ENCODE measurements around the gene XYLT2.
"Not testable (repeated sequence)": the region's sequence is repeated elsewhere in the genome, so short reads cannot be mapped to it uniquely, and the experiment has no call there.

Gene XYLT2

DNA sequence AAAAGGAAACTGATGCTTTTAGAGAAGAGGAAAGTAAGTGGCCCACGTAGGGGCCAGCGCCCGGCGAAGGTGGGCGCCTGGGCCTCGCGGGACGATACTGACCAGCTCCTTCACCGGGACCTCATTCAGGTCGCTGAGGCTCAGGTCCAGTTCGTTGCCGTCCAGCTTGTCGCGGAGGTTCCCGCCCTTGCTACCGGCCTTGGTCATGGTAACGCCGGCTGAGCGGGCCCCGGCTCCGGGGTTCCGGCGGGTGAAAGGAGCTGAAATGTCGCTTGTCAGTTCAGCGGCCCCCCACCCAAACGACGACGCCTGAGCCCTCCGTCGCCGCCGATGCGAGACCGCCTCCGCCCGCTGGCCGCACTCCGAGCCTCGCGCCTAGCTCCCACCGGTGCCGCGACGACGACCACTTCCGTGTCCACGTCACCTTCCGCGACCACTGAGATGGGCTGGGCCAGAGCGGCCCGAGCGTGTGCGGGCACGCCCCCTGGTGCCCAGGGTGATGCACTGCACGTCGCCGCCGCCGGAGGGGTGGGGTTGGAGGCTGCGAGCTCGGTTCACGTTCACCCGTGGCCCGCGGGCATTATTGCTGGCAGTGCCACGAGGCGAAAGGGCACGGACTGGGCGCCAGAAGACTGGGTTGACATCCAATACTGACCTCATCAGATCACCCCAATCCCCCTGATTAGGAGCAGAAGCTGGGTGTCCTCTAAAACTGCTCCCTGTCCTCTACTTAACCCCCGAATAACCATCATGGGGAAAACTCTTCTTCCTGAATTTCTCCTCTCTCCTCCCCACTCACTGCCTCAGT, 51.4 kb downstream of the XYLT2 start, which contains the start of gene LRRC59:
Gene LRRC59, minus strand, starts transcription at position 413 of the 808 bp plus-strand sequence. Its CDS starts 206 bp downstream, at position 207.
- DNase-seq = peak; percentile 91 to 94

DNA sequence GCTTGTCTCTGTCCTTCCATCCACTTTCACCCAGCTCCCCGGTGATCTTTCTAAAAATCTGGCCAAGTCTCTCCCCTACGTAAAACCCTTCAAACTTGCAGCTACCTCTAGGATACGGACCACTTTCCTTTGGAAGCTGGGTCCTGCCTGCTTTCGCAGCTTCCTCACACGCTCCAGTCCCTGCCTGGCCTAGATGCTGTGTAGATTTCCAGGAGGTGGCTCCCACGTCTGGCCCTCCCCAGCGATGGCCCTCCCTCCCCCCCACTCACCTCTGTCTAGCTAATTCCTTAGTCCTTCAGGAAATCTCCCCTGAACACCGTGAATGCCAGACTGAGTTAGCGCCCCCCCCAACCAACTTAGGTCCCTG, 52.0 kb downstream of the XYLT2 start:
- DNase-seq = no peak

DNA sequence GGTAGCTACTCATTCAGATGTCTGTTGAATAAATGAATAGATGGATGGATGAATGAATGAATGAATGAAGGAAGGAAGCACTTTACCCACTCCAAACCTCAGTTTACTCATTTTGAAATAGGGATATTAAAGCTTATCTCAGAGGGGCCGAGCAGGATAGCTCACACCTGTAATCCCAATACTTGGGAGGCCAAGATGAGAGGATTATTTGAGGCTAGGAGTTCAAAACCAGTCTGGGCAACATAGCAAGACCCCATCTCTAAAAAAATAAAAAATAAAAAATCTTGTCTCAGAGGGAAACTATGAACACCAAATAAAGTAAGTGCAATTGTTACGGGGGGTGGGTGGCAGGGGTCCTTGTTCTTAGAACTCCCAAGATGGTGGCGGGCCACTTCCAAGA, 52.7 kb downstream of the XYLT2 start:
- DNase-seq = not testable (repeated sequence)

DNA sequence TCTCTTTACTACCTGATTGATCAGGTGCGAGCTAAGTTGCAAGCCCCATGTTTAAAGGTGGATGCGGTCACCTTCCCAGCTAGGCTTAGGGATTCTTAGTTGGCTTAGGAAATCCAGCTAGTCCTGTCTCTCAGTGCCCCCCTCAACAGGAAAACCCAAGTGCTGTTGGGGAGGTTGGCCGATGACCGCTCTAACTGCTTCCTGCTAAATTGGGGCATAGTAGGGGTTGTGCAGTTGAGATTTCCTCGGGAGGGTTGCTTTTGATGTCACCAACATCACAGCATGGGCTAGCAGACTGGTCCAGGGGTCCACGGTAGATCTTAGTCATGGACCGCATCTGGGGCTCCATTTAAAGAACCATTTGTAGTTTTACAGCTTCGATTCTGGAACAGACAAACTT, 53.7 kb downstream of the XYLT2 start:
- DNase-seq = not testable (repeated sequence)

DNA sequence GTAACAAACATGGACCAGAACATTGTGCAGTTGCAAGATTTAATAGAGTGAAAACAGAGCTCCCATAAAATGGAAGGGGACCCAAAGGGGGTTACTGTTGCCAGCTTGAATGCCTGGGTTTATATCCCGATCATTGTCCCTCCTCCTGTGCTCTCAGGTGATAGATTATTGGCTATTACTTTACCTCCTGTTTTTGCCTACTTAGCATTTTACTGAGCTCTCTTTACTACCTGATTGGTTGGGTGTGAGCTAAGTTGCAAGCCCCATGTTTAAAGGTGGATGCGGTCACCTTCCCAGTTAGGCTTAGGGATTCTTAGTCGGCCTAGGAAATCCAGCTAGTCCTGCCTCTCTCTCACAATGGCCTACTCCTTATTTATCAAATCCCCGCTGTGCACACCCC, 59.4 kb downstream of the XYLT2 start:
- DNase-seq = not testable (repeated sequence)

DNA sequence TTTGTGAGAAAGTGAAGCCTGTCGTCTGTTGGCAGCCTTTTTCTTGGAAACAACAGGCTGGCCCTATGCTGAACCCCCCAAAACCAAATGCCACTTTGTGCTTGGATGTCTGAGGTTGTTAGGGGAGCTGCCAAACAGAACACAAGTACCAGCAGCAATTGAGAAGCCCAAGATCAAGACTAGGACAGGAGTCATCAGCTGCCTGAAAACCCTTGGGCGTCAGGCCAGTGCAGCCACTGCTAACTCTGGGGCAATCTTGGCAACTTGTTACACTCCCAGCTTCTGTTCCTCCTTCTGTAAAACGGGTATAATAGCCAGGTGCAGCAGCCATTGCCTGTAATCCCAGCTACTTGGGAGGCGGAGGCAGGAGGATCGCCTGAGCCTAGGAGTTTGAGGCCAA, 60.7 kb downstream of the XYLT2 start:
- DNase-seq = no peak

DNA sequence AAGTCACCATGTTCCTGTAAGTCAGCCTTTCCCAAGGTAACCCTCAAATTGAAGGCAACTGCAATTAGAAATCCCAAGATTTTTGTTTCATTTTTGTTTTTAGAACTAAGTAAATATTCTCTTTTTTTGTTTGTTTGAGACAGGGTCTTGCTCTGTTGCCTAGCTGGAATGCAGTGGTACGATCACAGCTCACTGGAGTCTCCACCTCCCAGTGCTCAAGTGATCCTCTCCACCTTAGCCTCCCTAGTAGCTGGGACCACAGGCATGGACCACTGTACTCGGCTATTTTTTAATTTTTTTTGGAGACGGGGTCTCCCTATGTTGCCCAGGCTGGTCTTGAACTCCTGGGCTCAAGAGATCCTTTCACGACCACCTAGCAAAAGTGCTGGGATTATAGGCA, 62.0 kb downstream of the XYLT2 start:
- DNase-seq = no peak
